ENCODE data around the gene SF3B2.
"Not testable (repeated sequence)": the region's sequence is repeated elsewhere in the genome, so short reads cannot be mapped to it uniquely, and the experiment has no call there.

The SF3B2 gene

DNA sequence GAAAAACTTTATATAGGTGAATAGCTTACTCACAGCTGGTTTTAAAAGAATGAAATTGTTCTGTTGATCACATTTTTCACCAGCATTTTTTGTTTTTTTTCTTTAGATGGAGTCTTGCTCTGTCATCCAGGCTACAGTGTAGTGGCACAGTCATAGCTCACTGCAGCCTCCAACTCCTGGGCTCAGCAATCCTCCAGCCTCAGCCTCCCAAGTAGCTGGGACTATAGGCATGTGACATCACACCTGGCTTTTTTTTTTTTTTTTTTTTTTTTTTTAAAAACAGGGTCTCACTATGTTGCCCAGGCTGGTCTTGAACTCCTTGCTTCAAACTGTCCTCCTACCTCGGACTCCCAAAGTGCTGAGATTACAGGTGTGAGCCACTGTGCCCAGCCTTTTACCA lies 21.5 kb downstream of the SF3B2 start:
- Histone ChIP-seq H3K4me2 (no peak overlapping the region), H2AFZ (ENCODE audit: low read depth) (no peak overlapping the region), H3K79me2 (ENCODE audit: insufficient read depth, low read depth) (peaks cover 66% of the 10 kb centered on the region), H3K27me3 (ENCODE audit: insufficient read depth, low read depth) (no peaks in the 10 kb centered on the region), H3K27ac (no peak overlapping the region), H3K9ac (no peak overlapping the region), H3K4me1 (ENCODE audit: low read depth, poor library complexity, severe bottlenecking) (peaks cover 37% of the 10 kb centered on the region), H3K4me3 (IDR thresholded peaks at IDR 0.05; ENCODE audit: insufficient read depth, low read depth, low read length) (no peak overlapping the region), H3K36me3 (ENCODE audit: insufficient read depth) (no peaks in the 10 kb centered on the region; the same call in 1 of the 2 replicates), H4K20me1 (ENCODE audit: insufficient read depth) (0 out of 2 replicates have a peak, but pooled peaks cover 3% of the 10 kb centered on the region)
- TF ChIP-seq, protein P1, sequence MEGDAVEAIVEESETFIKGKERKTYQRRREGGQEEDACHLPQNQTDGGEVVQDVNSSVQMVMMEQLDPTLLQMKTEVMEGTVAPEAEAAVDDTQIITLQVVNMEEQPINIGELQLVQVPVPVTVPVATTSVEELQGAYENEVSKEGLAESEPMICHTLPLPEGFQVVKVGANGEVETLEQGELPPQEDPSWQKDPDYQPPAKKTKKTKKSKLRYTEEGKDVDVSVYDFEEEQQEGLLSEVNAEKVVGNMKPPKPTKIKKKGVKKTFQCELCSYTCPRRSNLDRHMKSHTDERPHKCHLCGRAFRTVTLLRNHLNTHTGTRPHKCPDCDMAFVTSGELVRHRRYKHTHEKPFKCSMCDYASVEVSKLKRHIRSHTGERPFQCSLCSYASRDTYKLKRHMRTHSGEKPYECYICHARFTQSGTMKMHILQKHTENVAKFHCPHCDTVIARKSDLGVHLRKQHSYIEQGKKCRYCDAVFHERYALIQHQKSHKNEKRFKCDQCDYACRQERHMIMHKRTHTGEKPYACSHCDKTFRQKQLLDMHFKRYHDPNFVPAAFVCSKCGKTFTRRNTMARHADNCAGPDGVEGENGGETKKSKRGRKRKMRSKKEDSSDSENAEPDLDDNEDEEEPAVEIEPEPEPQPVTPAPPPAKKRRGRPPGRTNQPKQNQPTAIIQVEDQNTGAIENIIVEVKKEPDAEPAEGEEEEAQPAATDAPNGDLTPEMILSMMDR (conservative IDR thresholded peaks at IDR 0.05; ENCODE audit: low read depth, low read length): no peak

DNA sequence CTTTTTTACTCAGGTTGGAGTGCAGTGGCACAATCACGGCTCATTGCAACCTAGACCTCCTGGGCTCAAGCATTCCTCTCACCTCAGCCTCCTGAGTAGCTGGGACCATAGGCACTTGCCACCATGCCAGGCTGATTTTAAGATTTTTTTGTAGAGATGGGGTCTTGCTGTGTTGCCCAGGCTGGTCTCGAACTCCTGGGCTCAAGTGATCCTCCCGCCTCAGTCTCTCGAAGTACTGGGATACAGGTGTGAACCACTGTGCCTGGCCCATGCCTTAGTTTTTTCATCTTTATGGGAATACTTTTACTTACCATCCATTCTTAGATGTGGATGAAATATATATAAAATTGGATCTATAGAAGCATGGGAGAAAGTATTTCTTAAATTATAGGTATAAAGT lies 23.1 kb downstream of the SF3B2 start:
- Histone ChIP-seq H2AFZ (ENCODE audit: low read depth) (no peak overlapping the region), H3K79me2 (ENCODE audit: insufficient read depth, low read depth) (peaks cover 76% of the 10 kb centered on the region), H3K27me3 (ENCODE audit: insufficient read depth, low read depth) (no peaks in the 10 kb centered on the region), H3K9ac (no peak overlapping the region), H4K20me1 (ENCODE audit: insufficient read depth) (no peaks in the 10 kb centered on the region), H3K4me3 (IDR thresholded peaks at IDR 0.05; ENCODE audit: insufficient read depth, low read depth, low read length) (no peak overlapping the region), H3K27ac (no peak overlapping the region), H3K36me3 (ENCODE audit: insufficient read depth) (no peaks in the 10 kb centered on the region), H3K4me1 (ENCODE audit: low read depth, poor library complexity, severe bottlenecking) (peaks cover 41% of the 10 kb centered on the region), H3K4me2 (no peak overlapping the region)
- TF ChIP-seq, protein P1 (conservative IDR thresholded peaks at IDR 0.05; ENCODE audit: low read depth, low read length): no peak

DNA sequence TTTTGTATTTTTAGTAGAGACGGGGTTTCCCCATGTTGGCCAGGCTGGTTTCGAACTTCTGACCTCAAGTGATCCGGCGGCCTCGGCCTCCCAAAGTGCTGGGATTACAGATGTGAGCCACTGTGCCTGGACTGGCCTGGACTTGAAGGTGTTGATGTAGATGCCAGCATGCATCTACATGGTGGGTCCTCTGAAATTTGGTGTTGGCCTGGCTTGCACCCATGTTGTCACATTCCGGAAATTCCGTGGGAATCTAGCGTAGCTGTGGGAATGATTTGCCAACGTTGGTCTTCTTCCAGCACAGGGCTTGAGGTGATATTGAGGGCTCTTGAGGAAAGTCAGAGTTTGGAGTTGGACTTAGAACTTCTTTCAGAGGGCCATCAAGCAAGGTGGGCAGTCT lies 24.4 kb downstream of the SF3B2 start:
- TF ChIP-seq, protein P1 (conservative IDR thresholded peaks at IDR 0.05; ENCODE audit: low read depth, low read length): no peak
- Histone ChIP-seq H3K4me1 (ENCODE audit: low read depth, poor library complexity, severe bottlenecking) (peaks cover 50% of the 10 kb centered on the region), H3K36me3 (ENCODE audit: insufficient read depth) (no peaks in the 10 kb centered on the region), H3K9ac (no peak overlapping the region), H3K27ac (no peak overlapping the region), H3K27me3 (ENCODE audit: insufficient read depth, low read depth) (no peaks in the 10 kb centered on the region), H3K79me2 (ENCODE audit: insufficient read depth, low read depth) (peaks cover 78% of the 10 kb centered on the region), H3K4me3 (IDR thresholded peaks at IDR 0.05; ENCODE audit: insufficient read depth, low read depth, low read length) (no peak overlapping the region), H4K20me1 (ENCODE audit: insufficient read depth) (no peaks in the 10 kb centered on the region), H3K4me2 (no peak overlapping the region), H2AFZ (ENCODE audit: low read depth) (no peak overlapping the region)

DNA sequence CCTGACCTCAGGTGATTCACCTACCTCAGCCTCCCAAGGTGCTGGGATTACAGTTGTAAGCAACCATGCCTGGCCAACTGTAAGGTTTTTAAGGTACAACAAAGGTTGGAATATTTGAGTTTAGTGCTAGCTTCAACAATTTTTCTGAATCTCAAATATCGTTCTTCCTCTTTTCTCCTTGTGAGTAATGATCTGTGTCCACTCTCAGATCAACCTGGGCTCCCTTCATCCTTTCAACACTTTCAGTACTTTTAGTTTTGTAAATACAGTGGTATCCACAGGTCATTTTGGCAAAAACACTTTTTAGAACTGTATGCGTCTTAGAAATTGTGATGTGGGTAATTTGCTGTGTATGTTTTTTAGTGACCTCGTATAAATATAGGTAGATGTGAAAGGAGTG lies 25.8 kb downstream of the SF3B2 start:
- H3K4me3 ChIP-seq (IDR thresholded peaks at IDR 0.05; ENCODE audit: insufficient read depth, low read depth, low read length): no peak overlapping the region
- no peaks in the 10 kb centered on the region for H4K20me1 ChIP-seq (ENCODE audit: insufficient read depth)
- no peaks in the 10 kb centered on the region for H3K27me3 ChIP-seq (ENCODE audit: insufficient read depth, low read depth)
- no peaks in the 10 kb centered on the region for H3K36me3 ChIP-seq (ENCODE audit: insufficient read depth)
- no peak overlapping the region for H3K4me2 ChIP-seq
- H3K9ac ChIP-seq: no peak overlapping the region
- TF ChIP-seq, protein P1 (conservative IDR thresholded peaks at IDR 0.05; ENCODE audit: low read depth, low read length): no peak
- H3K4me1 ChIP-seq (ENCODE audit: low read depth, poor library complexity, severe bottlenecking): peaks cover 52% of the 10 kb centered on the region
- no peak overlapping the region for H3K27ac ChIP-seq
- no peak overlapping the region for H2AFZ ChIP-seq (ENCODE audit: low read depth)
- H3K79me2 ChIP-seq (ENCODE audit: insufficient read depth, low read depth): peaks cover 78% of the 10 kb centered on the region

DNA sequence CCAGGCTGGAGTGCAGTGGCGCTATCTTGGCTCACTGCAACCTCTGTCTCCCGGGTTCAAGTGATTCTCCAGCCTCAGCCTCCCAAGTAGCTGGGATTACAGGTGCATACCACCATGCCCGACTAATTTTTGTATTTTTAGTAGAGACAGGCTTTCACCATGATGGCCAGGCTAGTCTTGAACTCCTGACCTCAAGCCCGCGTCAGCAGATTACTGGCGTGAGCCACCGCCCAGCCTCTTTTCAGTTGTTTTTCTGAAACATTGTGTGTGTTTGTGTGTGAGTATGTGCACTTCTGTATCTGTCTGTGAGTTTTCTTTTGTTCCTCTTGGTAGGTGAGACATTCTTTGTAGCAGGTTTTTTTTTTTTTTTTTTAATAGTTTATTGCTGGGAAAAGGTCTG lies 26.8 kb downstream of the SF3B2 start:
- H3K9ac ChIP-seq; H3K36me3 ChIP-seq (ENCODE audit: insufficient read depth); H2AFZ ChIP-seq (ENCODE audit: low read depth); H3K27ac ChIP-seq; H3K4me3 ChIP-seq (IDR thresholded peaks at IDR 0.05; ENCODE audit: insufficient read depth, low read depth, low read length); H3K27me3 ChIP-seq (ENCODE audit: insufficient read depth, low read depth); H4K20me1 ChIP-seq (ENCODE audit: insufficient read depth): not testable (repeated sequence)
- Histone ChIP-seq H3K79me2 (ENCODE audit: insufficient read depth, low read depth) (peaks cover 79% of the 10 kb centered on the region), H3K4me1 (ENCODE audit: low read depth, poor library complexity, severe bottlenecking) (peaks cover 62% of the 10 kb centered on the region), H3K4me2 (peak overlapping the region; percentile 11; the same call in 1 of the 2 replicates)
